IPS-NIHi11 (cell line): Measurements from ENCODE around the gene RNU5D-1.
"Not testable (repeated sequence)": the region's sequence is repeated elsewhere in the genome, so short reads cannot be mapped to it uniquely, and the experiment has no call there.

ENCODE experiments used
- DNase-seq: peaks from one replicate; pipeline ENCODE4 v3.0.0; 2012; ENCODE audit warnings: mixed read lengths, low spot score

RNU5D-1 gene

DNA sequence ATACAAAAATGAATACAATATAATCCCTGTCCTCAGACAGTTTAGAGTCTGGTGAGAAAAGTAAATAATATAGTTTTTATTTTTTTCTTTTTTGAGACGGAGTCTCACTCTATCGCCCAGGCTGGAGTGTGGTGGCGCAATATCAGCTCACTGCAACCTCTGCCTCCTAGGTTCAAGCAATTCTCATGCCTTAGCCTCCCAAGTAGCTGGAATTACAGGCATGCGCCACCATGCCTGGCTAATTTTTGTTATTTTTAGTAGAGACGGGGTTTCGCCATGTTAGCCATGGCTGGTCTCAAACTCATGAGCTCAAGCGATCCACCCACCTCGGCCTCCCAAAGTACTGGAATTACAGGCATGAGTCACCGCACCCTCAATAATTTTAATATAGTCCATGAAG is 31.6 kb downstream of the RNU5D-1 start:
- not testable (repeated sequence) for DNase-seq

DNA sequence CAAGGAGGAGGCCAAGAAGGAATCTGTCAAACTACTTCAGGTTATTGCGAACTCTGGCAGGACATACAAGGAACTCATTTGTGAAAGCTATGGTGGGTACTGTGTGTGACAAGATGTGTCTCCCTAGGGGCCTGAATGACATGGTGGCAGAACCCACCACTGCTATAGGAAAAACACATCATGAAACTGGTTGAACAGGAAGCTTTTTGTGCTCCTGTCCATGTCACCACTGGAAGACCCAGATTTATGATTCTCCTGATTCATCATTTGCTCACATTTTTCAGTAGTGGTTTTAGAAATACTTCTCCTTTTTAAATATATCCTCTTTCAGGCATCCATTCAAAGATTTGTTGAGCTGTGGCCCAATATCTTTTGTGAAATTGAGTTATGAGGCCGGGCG is 32.8 kb downstream of the RNU5D-1 start:
- no peak for DNase-seq

DNA sequence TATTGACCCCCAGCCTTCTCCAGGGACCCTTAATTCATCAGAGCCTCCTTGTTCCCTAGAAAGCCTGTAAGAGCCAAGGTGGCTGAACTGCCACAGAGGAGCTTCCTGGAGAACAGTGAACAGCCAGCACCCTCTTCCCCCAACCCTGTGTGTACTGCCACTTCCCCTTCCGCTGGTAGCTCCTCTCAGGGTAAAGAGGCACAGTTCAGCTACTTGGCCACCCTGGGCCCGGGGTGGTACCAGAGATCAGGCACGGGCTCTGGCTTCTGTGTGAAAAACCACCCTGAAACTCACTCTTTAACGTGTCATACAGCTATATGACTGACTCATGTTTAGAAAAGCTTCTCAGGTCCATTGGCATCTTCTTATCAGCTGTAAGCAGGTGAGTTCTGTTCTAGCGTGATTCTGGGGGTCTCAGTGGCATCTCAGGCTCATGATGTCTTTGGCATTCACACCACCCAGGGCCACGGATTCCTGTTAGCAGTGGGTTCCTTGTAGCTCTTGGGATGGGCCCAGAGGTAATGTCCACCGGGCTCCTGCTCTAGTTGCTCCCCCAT is 34.1 kb downstream of the RNU5D-1 start:
- no peak for DNase-seq

DNA sequence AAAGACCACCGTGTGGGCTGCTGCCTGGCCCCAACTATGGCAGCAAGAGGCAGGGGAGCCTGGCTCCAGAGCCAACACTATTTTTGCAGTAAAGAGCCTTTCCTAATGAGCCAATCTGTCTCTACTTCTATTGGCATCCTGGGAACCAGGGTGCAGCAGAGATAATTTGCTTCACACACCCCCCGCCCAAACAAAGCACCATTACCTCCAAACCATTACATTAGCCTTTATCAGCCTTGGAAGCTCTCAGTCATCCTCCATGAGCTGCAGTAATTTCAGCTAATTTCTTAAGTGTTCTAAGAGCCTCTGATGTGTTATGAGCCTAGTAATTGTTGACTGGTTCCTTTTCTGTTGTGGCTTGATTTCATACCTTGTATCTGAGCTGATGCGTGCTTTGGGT is 34.9 kb downstream of the RNU5D-1 start:
- no peak for DNase-seq

DNA sequence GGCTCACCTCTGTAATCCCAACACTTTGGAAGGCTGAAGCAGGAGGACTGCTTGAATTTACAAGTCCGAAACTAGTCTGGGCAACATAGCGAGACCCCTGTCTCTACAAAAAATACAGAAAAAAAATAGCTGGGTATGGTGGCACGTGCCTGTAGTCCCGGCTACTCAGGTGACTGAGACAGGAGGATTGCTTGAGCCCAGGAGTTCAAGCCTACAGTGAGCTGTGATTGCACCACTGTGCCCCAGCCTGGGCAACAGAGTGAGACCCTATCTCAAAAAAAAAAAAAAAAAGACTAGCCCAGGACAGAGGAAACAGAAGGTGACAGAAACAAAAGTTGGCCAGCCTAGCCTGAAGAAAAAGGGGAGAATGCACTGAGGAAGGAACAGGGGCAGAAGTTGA is 35.3 kb downstream of the RNU5D-1 start:
- DNase-seq, result no peak

DNA sequence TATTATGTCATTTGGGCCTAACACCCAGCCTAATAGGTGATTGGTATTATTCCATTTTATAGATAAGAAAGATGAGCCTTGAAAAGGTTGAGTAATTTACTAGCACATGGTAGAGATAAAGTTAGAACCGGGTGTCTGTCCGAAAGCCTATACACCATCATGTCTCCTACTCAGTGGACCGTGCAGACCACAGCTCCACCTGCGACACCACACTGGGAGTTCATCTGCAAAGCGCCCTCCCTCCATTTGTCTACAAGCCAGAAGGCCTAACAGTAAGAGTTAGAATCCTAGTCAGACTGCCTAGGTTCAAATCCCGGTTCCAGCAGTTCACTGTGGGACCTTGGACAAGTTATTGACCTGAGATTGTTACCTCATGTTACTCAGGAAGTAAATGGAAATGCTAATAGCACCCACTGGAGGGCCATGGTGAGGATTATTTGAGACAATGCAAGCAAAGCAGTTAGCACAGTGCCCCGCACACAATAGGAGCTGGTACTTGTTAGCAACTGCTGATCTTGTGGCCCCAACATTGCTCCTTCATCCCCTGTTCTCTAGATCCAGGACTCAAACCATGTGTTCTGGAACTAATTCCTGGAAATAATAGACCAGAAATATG is 36.0 kb downstream of the RNU5D-1 start:
- DNase-seq, result no peak

DNA sequence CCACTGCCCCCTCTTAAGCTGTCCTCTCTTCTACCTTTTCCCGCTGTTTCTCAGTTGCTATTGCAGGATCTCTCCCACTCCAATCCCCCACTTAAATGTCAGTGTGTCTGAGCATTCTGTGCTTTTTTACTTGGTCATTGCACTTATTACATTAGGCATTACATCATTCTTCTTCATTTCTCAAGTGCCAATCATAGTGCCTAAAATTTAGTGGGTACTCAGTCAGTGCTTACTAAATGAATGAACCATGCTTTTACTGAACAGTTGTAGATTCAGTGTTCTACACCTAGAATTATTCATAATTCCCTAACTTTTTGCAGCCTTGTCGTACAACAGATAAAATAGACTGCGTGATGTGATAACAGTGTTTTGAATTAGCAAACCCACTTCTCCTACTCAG is 37.1 kb downstream of the RNU5D-1 start:
- DNase-seq, result no peak

DNA sequence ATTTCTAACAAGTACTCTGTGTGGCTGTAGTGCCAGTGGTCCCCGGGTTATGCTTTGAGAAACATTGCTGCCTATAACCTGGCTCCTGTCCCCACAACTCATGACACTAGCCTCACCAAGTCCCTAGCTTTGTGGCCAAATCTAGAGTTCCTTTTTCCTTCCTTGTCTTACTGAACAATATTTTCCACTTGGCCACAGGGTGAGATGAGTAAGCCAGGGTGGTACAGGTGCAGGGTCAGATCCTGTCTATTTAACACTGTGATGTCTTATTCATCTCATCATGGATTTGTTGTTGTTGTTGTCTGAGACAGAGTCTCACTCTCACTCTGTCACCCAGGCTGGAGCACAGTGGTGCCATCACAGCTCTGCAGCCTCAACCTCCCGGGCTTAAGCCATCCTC is 37.8 kb downstream of the RNU5D-1 start:
- DNase-seq, result no peak

DNA sequence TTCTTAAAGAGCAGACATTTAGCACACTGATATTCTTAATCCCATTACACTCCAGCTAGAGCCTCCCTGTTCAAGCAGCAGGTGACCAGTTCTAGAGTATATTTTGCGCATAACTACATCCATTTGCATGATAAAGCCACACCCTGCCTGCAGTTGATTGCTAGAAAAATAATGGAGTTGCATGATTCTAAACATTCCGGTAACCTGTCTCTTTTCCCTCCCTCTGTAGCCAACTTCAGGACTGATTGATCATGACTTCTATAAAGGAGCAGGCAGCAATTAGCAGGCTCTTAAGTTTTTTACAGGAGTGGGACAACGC is 41.6 kb downstream of the RNU5D-1 start:
- no peak for DNase-seq

DNA sequence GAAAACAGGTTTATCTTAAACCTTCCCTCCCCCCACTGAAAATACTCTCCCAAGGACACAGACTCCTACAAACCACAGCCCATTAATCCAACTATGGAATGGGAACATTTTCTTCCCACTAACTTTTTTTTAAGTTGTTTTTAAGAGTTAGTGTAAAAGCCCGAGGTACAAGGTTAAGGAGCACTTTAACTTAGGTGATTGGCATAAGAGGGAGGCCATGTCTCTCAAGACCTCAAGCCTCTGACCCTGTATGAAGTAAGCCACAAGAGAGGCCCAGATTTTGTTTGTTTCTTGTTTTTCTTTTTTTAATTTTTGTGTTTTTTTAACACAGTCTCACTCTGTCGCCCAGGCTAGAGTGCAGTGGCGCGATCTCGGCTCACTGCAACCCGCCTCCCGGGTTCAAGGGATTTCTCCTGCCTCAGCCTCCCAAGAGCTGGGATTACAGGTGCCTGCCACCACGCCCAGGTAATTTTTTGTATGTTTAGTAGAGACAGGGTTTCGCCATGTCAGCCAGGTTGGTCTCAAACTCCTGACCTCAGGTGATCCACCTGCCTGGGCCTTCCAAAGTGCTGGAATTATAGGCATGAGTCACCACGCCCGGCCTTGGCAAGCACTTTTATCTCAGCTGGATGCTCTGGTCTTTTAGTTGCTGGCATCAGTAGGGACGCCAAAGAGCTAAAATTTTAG is 42.1 kb downstream of the RNU5D-1 start:
- no peak for DNase-seq

DNA sequence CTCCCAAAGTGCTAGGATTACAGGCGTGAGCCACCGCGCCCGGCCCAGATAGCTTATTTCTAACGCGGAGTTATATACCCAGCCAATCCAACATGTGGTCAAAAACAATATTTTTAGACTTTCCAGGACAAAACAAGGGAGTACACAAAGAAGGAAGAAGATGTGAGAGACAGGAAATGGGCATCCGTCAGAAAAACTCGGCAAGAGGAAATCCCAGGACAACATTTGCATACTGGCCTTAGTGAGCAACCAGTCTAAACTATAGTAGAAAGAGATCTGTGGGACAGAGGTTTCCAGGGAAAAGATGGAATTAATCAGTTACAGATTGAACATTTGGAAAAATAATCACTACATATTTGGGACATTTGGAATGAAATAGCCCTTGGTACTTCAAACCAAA is 45.1 kb downstream of the RNU5D-1 start:
- no peak for DNase-seq

DNA sequence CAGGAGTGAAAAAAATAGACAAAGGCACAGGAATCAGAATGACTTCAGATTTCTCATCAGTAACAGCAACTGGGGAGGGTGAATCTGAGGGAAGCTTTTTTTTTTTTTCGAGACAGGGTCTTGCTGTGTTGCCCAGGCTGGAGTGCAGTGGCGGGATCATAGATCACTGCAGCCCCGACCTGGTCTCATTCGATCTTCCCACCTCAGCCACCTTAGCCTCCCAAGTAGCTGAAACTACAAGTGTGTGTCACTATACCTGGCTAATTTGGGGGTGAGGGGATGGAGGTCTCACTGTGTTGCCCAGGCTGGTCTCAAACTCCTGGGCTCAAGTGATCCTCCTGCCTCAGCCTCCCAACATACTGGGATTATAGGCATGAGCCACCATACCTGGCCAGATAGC is 45.8 kb downstream of the RNU5D-1 start:
- no peak for DNase-seq

DNA sequence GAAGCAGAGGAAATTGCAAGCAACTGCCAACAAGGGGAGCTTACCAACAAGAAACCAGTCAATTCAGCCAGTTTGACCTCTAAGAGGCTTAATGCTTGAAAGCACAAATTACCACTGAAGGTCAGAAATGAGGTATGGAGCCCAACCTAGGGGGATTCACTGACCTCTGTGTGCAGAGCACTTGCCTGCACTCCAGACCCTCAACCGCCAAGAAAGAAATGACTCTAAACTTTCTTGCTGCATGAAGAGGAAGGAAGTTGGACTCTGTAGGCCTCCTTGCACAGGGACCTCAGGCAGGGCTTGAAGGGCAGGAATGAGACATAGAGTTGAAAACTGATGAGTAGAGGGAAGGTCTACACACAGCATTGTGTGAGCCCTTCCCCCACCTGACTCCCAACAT is 46.4 kb downstream of the RNU5D-1 start:
- no peak for DNase-seq

DNA sequence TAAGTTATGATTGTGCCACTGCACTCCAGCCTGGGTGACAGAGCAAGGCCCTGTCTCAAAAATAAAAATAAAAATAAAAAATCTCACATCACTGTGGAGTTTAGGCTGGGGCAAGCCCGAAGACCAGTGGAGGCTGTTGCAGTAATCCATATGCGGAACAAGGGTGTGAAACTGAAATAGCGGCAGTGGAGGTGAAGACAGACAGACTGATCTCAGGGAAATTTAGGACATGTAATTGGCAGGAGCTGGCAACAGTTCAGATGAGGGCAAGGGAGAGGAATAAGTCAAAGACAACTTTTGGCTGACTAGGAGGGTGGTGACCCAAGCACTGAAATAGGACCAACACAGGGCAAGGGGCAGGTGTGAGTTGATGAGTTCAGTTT is 48.1 kb downstream of the RNU5D-1 start:
- DNase-seq, result no peak

DNA sequence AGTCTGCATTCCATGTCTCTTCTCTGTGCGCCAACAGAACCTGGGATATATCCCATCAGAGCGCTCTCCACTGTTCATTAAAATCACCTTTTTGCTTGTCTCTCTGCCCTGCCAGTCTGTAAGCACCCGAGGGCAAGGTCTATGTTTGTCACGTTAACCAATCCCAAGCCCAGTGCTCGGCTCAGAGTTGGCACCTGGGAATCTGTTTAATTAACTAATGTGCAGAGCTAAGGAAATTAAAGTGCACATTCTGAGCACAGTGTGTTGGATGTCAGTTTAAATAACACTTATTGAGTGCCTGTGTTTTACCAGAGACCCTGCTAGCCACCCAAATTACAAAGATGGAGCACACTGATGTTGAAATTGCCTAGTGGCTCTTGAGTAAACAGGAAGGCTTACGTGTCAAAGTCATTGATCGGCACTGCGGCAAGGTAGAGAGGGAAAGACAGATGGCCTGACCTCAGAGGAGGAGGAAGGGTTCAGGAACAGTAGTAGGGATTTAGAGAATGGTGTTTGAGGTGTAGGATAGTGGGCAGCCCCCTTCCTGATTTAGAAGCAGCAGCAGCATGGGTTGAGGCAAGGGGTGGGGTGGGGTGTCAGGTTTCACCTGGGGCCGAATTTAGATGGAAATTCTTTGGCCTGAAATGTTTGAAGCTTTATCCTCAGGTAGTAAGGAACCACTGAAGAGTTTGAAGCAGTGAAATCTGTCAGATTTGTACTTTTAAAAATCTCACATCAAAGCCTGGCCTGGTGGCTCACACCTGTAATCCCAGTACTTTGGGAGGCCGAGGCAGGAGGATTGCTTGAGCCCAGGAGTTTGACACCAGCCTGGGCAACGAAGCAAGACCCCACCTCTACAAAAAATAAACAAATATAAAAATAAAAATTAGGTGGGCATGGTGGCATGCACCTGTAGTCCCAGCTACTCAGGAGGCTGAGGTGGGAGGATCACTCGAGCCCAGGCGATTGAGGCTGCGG is 48.8 kb downstream of the RNU5D-1 start:
- DNase-seq, result peak; percentile 67
